ENCODE results near the gene EML2. TPM values are rescaled to one million over a fixed set of nuclear protein-coding genes. Genes with fewer than 3 reads are reported as not detected.

The EML2 gene
- total RNA-seq, 4 donors from 2014 or later, result 1.2 to 18.4 (median 11.6) TPM

DNA sequence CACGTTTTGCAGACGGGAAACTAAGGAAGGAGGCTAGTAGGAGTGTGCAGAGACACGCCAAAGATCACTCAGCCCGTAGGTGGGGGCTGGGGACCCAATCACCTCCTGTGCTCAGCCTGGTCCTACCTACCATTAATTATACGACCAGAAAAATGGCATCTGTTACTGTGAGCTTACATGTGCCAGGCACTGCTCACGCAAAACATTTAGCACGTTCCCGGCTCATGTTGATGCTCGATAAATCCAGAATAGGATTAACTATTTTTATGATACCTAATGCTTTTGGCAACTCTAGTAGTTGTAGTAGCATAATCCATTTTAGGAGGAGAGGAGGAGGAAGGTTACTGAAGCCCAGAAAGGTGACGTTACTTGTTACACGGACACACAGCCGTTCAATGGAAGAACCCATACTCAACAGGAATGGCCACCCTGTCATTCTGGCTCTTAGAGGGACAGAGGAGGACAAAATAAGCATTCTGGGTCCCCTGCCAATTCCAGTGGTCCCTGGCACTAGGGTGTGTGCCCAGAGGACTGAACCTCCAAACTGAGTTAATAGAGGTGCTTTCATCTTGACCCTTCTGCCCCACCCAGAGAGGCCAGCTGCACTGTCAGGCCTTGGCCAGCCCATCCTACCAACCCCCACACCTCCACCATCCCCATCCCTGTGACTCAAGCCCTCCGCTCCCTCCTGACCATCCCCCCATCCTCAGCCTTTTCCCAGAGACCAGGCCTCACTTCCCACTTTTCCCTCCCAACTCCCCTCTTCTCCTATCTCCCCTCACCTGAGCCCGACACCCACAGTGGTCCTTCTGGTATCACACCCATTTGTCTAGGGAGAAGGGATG, 5.0 kb upstream of the EML2 start:
- no peak for DNase-seq
- H3K27ac ChIP-seq, result no peak overlapping the region
- no peak for TF ChIP-seq POLR2A (IDR thresholded peaks at IDR 0.05)
- TF ChIP-seq, protein P1, sequence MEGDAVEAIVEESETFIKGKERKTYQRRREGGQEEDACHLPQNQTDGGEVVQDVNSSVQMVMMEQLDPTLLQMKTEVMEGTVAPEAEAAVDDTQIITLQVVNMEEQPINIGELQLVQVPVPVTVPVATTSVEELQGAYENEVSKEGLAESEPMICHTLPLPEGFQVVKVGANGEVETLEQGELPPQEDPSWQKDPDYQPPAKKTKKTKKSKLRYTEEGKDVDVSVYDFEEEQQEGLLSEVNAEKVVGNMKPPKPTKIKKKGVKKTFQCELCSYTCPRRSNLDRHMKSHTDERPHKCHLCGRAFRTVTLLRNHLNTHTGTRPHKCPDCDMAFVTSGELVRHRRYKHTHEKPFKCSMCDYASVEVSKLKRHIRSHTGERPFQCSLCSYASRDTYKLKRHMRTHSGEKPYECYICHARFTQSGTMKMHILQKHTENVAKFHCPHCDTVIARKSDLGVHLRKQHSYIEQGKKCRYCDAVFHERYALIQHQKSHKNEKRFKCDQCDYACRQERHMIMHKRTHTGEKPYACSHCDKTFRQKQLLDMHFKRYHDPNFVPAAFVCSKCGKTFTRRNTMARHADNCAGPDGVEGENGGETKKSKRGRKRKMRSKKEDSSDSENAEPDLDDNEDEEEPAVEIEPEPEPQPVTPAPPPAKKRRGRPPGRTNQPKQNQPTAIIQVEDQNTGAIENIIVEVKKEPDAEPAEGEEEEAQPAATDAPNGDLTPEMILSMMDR (IDR thresholded peaks at IDR 0.05), result no peak
- H3K36me3 ChIP-seq, result no peaks in the 10 kb centered on the region
- intact Hi-C loops (cut with DNase I; ENCODE audit: low total_unique reads), result loop anchor here (5.0 kb wide), 2 partner anchors 42 to 122 kb away; partner anchors contain the start of gene GPR4
- H3K4me1 ChIP-seq, result peaks cover 0 to under 1% of the 10 kb centered on the region in 2 donors
- H3K27me3 ChIP-seq, result peaks cover 0 to 6% of the 10 kb centered on the region in 2 donors
- H3K9me3 ChIP-seq, result no peaks in the 10 kb centered on the region
- no peak overlapping the region for H3K4me3 ChIP-seq

DNA sequence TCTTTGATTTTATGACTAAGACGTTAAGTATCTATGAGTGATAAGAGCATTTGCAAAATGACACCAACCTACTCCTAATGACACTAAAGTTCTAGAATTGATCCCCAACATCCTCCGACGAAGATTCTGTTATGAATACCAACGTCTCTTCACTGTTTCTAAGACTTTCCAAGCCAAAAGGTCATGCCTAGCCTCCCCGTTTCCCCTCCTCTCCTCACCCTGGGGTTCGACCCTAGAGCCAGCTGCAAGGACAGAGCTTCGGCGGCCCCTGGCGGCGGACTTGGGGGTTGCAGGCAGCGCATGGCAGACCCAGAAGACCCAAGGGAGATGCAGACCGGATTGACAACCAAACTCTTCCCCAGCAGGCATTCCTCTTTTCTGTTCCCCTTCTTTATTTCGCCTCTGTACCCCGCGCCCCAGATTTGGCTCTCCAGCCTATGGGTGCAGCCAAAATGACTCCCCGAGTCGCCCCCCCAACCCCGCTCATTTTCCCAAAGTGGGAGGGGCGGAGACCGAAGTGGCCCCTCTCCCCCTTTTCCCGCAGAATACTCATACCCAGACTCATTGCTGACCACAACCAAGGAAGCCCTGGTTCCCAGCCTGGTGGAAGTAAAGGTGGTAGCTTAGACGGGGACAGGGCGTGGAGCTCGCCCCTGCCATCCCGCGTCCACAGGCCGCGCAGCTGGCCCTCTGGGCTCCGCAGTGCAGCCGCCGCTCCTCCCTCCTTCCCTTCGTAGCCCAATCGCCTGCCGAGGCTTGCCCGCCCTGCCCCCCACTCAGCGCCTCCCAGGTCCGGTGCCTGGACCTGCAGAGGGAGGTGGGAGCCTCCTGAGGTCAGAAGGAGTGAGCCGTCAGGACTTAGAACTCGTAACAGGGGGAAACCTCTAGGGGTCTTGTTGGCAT, 4.1 kb upstream of the EML2 start:
- H3K36me3 ChIP-seq, result no peaks in the 10 kb centered on the region
- DNase-seq, result peak; percentile 68 to 76
- intact Hi-C loops (cut with DNase I; ENCODE audit: low total_unique reads), result loop anchor here (5.0 kb wide), 2 partner anchors 41 to 121 kb away; partner anchors contain the start of gene GPR4
- H3K4me1 ChIP-seq, result peaks cover 0 to 8% of the 10 kb centered on the region in 2 donors
- H3K27ac ChIP-seq, result no peak overlapping the region
- no peaks in the 10 kb centered on the region for H3K9me3 ChIP-seq
- peaks cover 0 to 6% of the 10 kb centered on the region in 2 donors for H3K27me3 ChIP-seq
- TF ChIP-seq POLR2A (IDR thresholded peaks at IDR 0.05), result no peak
- TF ChIP-seq, protein P1 (IDR thresholded peaks at IDR 0.05), result peak; percentile 89 to 96 (median 92)
- H3K4me3 ChIP-seq, result no peak overlapping the region

DNA sequence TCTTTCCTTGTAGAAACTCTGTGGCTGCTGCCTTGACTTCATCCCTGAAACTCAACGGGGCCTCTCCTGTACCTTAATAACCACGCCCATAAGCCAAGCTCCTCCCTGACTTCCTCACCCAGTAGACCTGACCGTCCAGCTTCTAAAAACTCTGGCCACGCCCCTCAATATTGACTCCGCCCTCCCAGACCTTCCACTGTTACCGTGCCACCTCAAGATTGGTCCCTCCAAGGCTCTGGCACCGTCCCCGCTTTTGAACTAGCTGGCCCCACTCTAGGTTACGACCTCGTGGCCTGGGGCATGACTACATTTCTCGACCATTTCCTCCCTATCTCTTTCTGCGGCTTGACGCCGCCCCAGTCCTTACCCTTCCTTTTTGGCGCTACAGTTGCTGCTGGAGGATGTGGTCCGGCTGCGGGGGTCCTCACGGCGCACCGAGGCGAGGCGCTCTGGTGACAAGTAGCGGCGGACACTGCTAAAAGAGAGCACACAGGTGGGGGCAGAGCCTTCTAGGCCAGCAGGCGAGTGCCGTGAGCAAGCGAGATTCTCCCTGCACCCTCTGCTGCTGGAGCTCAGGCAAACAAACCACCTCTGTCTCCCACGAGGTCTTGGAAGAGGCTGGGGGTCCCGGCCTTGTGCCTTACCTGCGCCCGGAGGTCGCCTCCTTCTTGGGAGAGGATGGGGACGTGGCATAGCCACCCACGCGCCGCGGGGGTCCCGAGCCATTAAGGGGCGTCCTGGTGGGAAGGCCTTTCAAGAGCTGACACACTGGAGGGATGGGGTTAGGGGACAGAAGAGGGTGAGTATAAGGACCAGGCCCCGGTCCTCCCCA, 2.3 kb upstream of the EML2 start:
- peaks cover 0 to 8% of the 10 kb centered on the region in 2 donors for H3K4me1 ChIP-seq
- TF ChIP-seq POLR2A (IDR thresholded peaks at IDR 0.05), result no peak
- TF ChIP-seq, protein P1 (IDR thresholded peaks at IDR 0.05), result no peak
- peak overlapping the region; percentile 13 to 22 for H3K4me3 ChIP-seq
- H3K36me3 ChIP-seq, result no peaks in the 10 kb centered on the region
- no peaks in the 10 kb centered on the region for H3K9me3 ChIP-seq
- peak overlapping the region; percentile 70 to 72 for H3K27ac ChIP-seq
- intact Hi-C loops (cut with DNase I; ENCODE audit: low total_unique reads), result loop anchor here (5.0 kb wide), 2 partner anchors 39 to 119 kb away; partner anchors contain the start of gene GPR4
- peaks cover 0 to 6% of the 10 kb centered on the region in 2 donors for H3K27me3 ChIP-seq
- DNase-seq, result peak; percentile 57 to 72

DNA sequence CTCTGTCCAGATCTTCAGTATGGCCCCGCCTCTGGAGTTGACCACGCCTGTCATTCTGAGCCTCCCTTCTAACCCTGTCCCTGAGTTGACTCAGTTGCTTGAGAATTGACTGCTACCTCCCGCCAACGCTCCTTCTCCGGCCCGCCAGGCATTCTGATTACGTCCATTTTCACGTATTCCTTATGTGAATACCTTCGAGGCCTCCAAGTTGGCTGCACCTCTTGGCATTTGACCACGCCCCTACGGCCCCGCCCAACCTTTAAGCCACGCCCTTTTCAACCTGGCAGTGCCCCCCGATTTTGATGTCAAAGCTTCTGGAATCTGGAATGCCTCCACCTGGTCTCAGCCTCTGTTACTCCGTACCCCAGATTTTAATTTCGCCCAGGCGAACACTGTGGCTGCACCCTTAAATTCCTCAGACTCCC, 1.7 kb upstream of the EML2 start:
- Histone ChIP-seq H3K4me3 (no peak overlapping the region), H3K9me3 (no peaks in the 10 kb centered on the region), H3K4me1 (peaks cover 0 to 8% of the 10 kb centered on the region in 2 donors), H3K36me3 (no peaks in the 10 kb centered on the region), H3K27ac (peak overlapping the region in 1 of 2 donors; percentile 72), H3K27me3 (peaks cover 0 to 6% of the 10 kb centered on the region in 2 donors)
- TF ChIP-seq POLR2A (IDR thresholded peaks at IDR 0.05), result no peak
- TF ChIP-seq, protein P1 (IDR thresholded peaks at IDR 0.05), result no peak
- no peak for DNase-seq
- intact Hi-C loops (cut with DNase I; ENCODE audit: low total_unique reads), result loop anchor here (5.0 kb wide), 2 partner anchors 39 to 119 kb away; partner anchors contain the start of gene GPR4

Data from uterus (tissue), 4 donors.